Stimulated activated effector memory CD8-positive, alpha-beta T cell treated with anti-CD3 and anti-CD28 coated beads, Interleukin-12 subunit alpha, Interleukin-12 subunit beta, amount 100 ng/mL, for 72 hours (primary cell): ENCODE data around the gene CASQ1.

Source experiments
- ATAC-seq: fragments of 150-1000 bp; cut with Tn5 transposase; 2 replicates; pipeline ENCODE4 v1.10.0; 2021
- DNase-seq, 2 donors: peaks; one replicate each; pipeline ENCODE4 v3.0.0; 2021 to 2022; ENCODE audit warnings: low spot score in 2 of 2
- H3K27ac Mint-ChIP-seq: one replicate; pipeline ENCODE4 v1.8.0; 2022; ENCODE audit warnings: mild to moderate bottlenecking, mixed read lengths
- H3K36me3 Mint-ChIP-seq: one replicate; pipeline ENCODE4 v1.8.0; 2022; ENCODE audit warnings: mild to moderate bottlenecking, mixed read lengths
- H3K4me1 Mint-ChIP-seq: one replicate; pipeline ENCODE4 v1.8.0; 2022; ENCODE audit warnings: mixed read lengths
- H3K4me3 Mint-ChIP-seq: one replicate; pipeline ENCODE4 v1.8.0; 2022; ENCODE audit warnings: mild to moderate bottlenecking, mixed read lengths
- H3K9me3 Mint-ChIP-seq: one replicate; pipeline ENCODE4 v1.8.0; 2022; ENCODE audit warnings: mixed read lengths

Gene CASQ1

GRCh38 chr1:160206421-160207117 is 16.2 kb downstream of the CASQ1 start:
- Mint-ChIP-seq H3K36me3 (peaks cover 47% of the 10 kb centered on the region), H3K4me3 (peak overlapping the region; percentile 74), H3K27ac (peak overlapping the region; percentile 89), H3K4me1 (peaks cover 60% of the 10 kb centered on the region), H3K9me3 (no peaks in the 10 kb centered on the region)
- DNase-seq (no peak), ATAC-seq (no peak)

GRCh38 chr1:160207118-160207650 is 16.8 kb downstream of the CASQ1 start:
- Mint-ChIP-seq H3K4me1 (peaks cover 60% of the 10 kb centered on the region), H3K36me3 (peaks cover 53% of the 10 kb centered on the region), H3K27ac (peak overlapping the region; percentile 89), H3K9me3 (no peaks in the 10 kb centered on the region), H3K4me3 (no peak overlapping the region)
- no peak for ATAC-seq
- DNase-seq = no peak

DNA sequence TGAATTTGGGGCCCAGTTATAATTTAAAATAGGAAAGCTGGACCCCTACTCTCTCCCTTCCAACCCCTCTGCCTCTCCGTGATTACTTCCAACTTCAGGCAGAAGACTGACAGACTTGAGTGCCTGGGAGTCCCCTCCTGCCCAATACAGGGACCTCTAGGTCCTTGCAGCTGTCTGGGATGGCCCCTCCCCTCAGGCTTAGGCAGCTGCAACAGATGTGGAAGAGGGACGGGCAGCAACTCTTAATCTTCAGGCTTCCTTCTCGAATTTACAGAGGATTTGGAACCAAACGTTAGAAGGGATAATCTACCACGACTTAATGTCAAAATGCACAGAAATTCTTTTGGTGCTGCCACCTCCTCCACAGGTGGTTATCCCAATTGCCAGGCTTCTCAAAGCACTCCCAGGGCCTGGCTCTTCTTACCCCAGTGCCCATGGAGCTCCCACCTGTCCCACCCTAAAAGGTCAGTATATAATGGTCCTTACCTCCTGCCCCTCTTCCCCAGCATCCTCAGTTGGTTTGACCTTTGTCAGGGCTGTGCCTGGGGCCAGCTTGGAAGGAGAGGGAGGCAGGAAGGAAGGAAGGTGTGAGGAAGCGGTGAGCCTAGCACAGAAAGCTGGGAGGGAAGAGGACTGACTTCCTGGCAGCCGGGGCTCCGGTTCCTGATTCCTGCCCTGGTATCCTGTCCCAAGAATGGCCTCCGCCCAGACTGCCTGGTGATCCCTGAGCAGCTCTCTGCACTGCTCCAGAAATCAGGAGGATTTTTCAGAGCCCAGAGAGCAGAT is 17.6 kb downstream of the CASQ1 start:
- Mint-ChIP-seq H3K36me3 (peaks cover 61% of the 10 kb centered on the region), H3K4me3 (no peak overlapping the region), H3K9me3 (no peaks in the 10 kb centered on the region), H3K4me1 (peaks cover 60% of the 10 kb centered on the region), H3K27ac (peak overlapping the region; percentile 89)
- DNase-seq = no peak
- ATAC-seq = no peak

DNA sequence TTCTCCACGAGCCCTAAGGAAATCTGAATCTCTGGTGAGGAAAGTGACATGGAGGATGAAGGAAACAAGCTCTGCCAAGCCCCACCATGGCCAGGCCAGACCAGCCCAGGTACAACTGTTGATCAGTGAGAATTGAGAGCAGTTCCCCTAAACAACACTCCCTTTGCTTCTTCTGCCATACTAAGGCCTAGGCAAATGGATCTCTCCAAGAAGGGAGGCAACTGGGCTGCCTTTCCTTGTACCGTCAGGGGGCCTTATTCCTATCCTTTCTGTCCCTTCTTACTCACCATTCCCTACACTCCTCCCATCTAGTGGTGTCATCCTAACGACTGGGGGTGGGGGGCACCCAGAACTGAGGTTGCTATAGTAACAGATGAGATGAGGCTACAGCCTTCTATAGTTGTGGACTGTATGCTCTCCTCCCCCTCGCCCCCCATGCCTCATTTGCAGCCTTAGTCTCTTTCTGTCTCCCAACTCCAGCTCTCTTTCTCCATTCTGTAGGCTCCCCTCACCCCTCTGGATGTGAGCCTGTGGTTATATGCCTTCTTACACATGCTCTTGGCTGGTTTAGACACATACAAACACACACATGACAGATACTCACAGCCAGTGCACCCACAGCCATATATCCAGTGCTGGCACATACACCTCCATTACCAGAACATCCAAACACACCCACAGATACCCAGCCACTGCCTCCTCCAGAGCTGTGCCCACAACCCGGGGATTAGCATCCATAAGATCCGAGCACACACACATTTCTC is 18.4 kb downstream of the CASQ1 start:
- no peaks in the 10 kb centered on the region for H3K9me3 Mint-ChIP-seq
- H3K4me3 Mint-ChIP-seq = no peak overlapping the region
- H3K36me3 Mint-ChIP-seq = peaks cover 68% of the 10 kb centered on the region
- ATAC-seq = no peak
- peaks cover 60% of the 10 kb centered on the region for H3K4me1 Mint-ChIP-seq
- DNase-seq = no peak
- H3K27ac Mint-ChIP-seq = peak overlapping the region; percentile 89

DNA sequence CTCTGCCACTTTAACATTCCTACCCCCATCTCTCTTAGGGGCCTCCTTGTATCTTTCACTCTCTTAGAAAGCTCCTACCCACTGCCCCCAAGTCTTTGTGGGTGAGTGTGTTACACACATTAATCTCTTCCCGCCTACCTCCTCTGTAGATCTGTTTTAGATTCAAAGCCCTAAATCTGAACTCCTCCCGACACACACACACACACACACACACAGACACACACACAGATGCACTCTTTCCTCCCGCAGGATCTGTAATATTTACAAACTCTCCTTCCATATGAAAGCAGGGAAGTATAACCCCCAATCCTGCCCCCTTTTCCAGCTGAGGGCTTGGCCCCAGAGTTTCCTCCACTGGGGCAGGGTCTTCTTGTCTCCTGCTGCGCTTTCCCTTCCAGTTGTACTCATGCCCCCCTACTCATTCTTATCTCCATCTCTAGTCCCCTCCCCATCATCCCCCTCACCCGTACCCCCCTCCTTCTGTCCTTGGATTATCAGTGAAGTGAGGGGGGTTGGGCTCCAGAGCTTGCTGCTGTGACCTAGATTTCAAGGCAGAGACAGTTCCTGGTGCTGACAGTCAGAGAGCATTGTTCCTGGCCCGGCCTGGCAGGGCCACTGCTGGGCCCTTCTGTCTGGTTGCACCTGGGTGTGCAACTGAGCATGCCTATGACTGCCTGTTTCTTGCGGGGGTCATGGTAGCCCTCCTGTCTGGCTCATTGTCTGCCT is 19.1 kb downstream of the CASQ1 start:
- Mint-ChIP-seq H3K4me1 (peaks cover 53% of the 10 kb centered on the region), H3K36me3 (peaks cover 76% of the 10 kb centered on the region), H3K27ac (peak overlapping the region; percentile 89), H3K9me3 (no peaks in the 10 kb centered on the region), H3K4me3 (no peak overlapping the region)
- DNase-seq (no peak), ATAC-seq (no peak)

DNA sequence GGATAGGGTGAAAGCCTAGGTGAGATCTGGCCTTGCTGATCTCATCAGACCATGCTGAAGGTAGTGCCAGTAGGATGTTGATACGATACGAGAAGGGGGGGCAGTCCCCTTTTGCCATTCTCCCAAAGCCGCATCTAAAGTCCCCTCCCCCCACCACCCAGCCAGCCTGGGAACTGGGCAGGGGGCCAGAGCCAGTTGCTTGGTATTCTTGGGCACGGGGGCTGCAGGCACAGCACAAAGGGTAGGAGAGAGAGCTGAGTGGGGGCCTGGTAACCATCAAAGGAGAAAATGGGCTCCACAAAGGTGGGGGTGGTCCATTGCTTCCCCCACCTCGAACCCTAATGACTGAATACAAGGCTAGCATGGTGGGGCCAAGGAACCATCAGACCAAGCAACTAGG is 20.2 kb downstream of the CASQ1 start:
- ATAC-seq (no peak), DNase-seq (no peak)
- Mint-ChIP-seq H3K27ac (peak overlapping the region; percentile 89), H3K4me1 (peaks cover 49% of the 10 kb centered on the region), H3K36me3 (peaks cover 87% of the 10 kb centered on the region), H3K9me3 (no peaks in the 10 kb centered on the region), H3K4me3 (no peak overlapping the region)

- no peak overlapping the region for H3K4me3 Mint-ChIP-seq
- H3K36me3 Mint-ChIP-seq = peaks cover 92% of the 10 kb centered on the region
- H3K4me1 Mint-ChIP-seq = peaks cover 46% of the 10 kb centered on the region
- peak overlapping the region; percentile 89 for H3K27ac Mint-ChIP-seq
- ATAC-seq (no peak), DNase-seq (no peak)
- no peaks in the 10 kb centered on the region for H3K9me3 Mint-ChIP-seq
Measured at GRCh38 chr1:160211046-160211790, 20.8 kb downstream of the CASQ1 start.

DNA sequence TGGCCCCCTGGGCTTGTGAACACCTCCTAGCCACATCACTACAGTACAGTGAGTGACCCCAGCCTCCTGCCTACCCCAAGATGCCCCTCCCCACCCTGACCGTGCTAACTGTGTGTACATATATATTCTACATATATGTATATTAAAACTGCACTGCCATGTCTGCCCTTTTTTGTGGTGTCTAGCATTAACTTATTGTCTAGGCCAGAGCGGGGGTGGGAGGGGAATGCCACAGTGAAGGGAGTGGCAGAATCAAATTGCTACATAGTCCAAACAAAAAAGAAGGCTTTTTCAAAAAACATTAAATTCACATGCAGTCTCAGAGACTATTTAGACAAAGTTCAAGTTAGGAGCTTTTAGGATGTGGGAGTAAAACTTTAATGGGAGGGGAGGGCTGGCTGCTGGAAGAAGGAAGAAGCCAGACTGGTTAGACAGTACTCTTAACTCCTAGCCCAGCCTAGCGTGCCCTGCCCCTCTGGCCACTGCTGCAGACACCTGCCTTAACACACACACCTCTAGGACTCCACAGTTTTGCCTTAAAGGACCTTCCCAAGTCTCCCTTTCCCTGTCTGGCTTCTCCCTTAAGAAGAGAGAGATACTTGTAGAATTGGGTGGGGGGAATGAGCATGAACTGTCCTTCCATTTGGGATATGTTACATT is 24.2 kb downstream of the CASQ1 start:
- ATAC-seq (no peak), DNase-seq (no peak)
- H3K4me3 Mint-ChIP-seq = no peak overlapping the region
- peak overlapping the region; percentile 55 for H3K27ac Mint-ChIP-seq
- H3K4me1 Mint-ChIP-seq = peaks cover 13% of the 10 kb centered on the region
- no peaks in the 10 kb centered on the region for H3K9me3 Mint-ChIP-seq
- peaks cover 83% of the 10 kb centered on the region for H3K36me3 Mint-ChIP-seq

DNA sequence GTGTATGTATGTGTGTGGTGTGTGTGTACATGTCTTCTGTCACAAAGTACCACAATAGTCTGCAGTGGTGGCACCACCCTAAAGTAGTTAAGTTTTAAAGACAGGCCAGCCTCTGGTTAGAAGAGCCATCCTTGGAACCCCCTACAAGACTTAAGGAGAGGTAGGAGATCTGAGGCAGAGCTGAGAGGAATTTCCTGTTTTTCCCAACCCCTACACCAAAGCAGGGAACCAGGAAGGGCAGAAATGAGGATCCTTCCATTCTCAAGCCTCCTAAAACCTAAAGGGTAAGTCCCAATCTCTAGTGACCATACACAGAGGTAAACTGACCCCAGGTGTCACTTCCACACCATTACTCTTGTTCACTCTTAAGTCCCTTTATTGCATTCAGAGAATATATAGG is 25.9 kb downstream of the CASQ1 start:
- peak overlapping the region; percentile 11 for H3K27ac Mint-ChIP-seq
- H3K4me3 Mint-ChIP-seq = no peak overlapping the region
- no peaks in the 10 kb centered on the region for H3K4me1 Mint-ChIP-seq
- DNase-seq (no peak), ATAC-seq (no peak)
- no peaks in the 10 kb centered on the region for H3K9me3 Mint-ChIP-seq
- H3K36me3 Mint-ChIP-seq = peaks cover 66% of the 10 kb centered on the region

- Mint-ChIP-seq H3K36me3 (peaks cover 53% of the 10 kb centered on the region), H3K4me3 (no peak overlapping the region), H3K27ac (no peak overlapping the region), H3K9me3 (no peaks in the 10 kb centered on the region), H3K4me1 (no peaks in the 10 kb centered on the region)
- DNase-seq (no peak), ATAC-seq (no peak)
Measured at GRCh38 chr1:160217481-160218051, 27.2 kb downstream of the CASQ1 start.

GRCh38 chr1:160219062-160219929 is 28.9 kb downstream of the CASQ1 start:
- Mint-ChIP-seq H3K27ac (peak overlapping the region; percentile 68), H3K4me1 (no peaks in the 10 kb centered on the region), H3K9me3 (no peaks in the 10 kb centered on the region), H3K4me3 (no peak overlapping the region), H3K36me3 (peaks cover 36% of the 10 kb centered on the region)
- DNase-seq (no peak), ATAC-seq (no peak)

DNA sequence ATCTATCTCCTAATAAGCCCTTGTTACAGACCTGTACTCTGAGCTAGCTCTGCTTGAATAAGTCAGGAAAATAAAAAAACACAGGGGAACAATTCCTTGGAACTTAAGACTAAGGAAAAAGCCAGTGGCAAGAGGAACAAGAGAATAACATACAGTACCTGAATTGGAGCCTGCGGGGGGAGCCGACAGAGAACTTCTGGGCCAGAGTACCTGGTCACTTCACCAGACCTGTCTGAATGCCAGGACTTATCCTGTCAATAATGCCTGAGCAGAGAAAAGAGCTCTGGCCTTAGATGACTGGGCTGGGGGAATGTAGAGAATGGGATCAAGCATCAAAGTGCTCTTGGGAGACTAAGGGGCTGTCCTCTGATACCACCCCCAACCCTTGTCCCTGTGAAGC is 29.9 kb downstream of the CASQ1 start:
- Mint-ChIP-seq H3K4me3 (no peak overlapping the region), H3K4me1 (no peaks in the 10 kb centered on the region), H3K9me3 (no peaks in the 10 kb centered on the region), H3K36me3 (peaks cover 26% of the 10 kb centered on the region), H3K27ac (peak overlapping the region; percentile 68)
- ATAC-seq (no peak), DNase-seq (no peak)

DNA sequence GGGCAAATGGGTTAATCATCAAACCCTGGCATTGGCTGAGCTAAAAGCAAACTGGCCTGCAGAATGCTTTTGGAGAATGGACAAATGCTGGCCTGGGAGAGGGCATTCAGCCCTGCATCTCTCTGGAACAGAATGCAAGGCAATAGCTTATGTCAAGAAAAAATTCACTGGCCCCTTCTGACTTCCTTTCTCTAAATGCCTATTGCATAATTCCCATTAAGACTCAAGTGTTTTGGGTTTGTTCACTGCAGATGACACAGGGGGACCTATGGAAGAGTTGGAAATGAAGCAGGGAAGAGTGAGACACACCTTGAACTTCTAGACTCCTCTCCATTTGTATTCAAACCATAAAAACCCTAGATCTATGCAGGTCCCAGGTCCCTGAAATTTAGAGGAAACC is 30.7 kb downstream of the CASQ1 start:
- no peak for DNase-seq
- ATAC-seq = no peak
- Mint-ChIP-seq H3K4me1 (no peaks in the 10 kb centered on the region), H3K27ac (peak overlapping the region; percentile 68), H3K9me3 (no peaks in the 10 kb centered on the region), H3K36me3 (peaks cover 18% of the 10 kb centered on the region), H3K4me3 (no peak overlapping the region)
